ENCODE measurements around the gene CFAP97D2. TPM values are rescaled to one million over a fixed set of nuclear protein-coding genes. Genes with fewer than 3 reads are reported as not detected.

The CFAP97D2 gene
- total RNA-seq, 1 donor from 2014 or later, result not detected

- peaks cover 8% of the 10 kb centered on the region for H3K36me3 Mint-ChIP-seq (ENCODE audit: insufficient read depth)
- no peak for DNase-seq (ENCODE audit: low spot score, unreplicated experiment)
- no peak for TF ChIP-seq CTCF (IDR thresholded peaks at IDR 0.05; ENCODE audit: unreplicated experiment)
- peak overlapping the region; percentile 87 for H3K4me3 Mint-ChIP-seq (ENCODE audit: low read depth)
- peak overlapping the region; percentile 86 for H3K27ac Mint-ChIP-seq
- peaks cover 7% of the 10 kb centered on the region for H3K27me3 Mint-ChIP-seq
- peaks cover 10% of the 10 kb centered on the region for H3K4me1 Mint-ChIP-seq (ENCODE audit: low read depth)
- peaks cover 4% of the 10 kb centered on the region for H3K9me3 Mint-ChIP-seq (ENCODE audit: low read depth)
These were observed 56.6 kb downstream of the CFAP97D2 start for GRCh38 chr13:114235697-114236096.

GRCh38 chr13:114236227-114236626 is 57.2 kb downstream of the CFAP97D2 start:
- H3K27ac Mint-ChIP-seq, result peak overlapping the region; percentile 86
- H3K4me1 Mint-ChIP-seq (ENCODE audit: low read depth), result peaks cover 10% of the 10 kb centered on the region
- no peak for TF ChIP-seq CTCF (IDR thresholded peaks at IDR 0.05; ENCODE audit: unreplicated experiment)
- no peak for DNase-seq (ENCODE audit: low spot score, unreplicated experiment)
- peaks cover 8% of the 10 kb centered on the region for H3K36me3 Mint-ChIP-seq (ENCODE audit: insufficient read depth)
- peaks cover 4% of the 10 kb centered on the region for H3K9me3 Mint-ChIP-seq (ENCODE audit: low read depth)
- peaks cover 7% of the 10 kb centered on the region for H3K27me3 Mint-ChIP-seq
- H3K4me3 Mint-ChIP-seq (ENCODE audit: low read depth), result peak overlapping the region; percentile 87

- DNase-seq (ENCODE audit: low spot score, unreplicated experiment), result no peak
- Mint-ChIP-seq H3K4me1 (ENCODE audit: low read depth) (peaks cover 10% of the 10 kb centered on the region), H3K36me3 (ENCODE audit: insufficient read depth) (peaks cover 13% of the 10 kb centered on the region), H3K9me3 (ENCODE audit: low read depth) (peaks cover 4% of the 10 kb centered on the region), H3K4me3 (ENCODE audit: low read depth) (no peak overlapping the region), H3K27me3 (peaks cover 3% of the 10 kb centered on the region), H3K27ac (no peak overlapping the region)
- no peak for TF ChIP-seq CTCF (IDR thresholded peaks at IDR 0.05; ENCODE audit: unreplicated experiment)
These were observed 58.5 kb downstream of the CFAP97D2 start for GRCh38 chr13:114237415-114238112.

- Mint-ChIP-seq H3K4me1 (ENCODE audit: low read depth) (no peaks in the 10 kb centered on the region), H3K27ac (no peak overlapping the region), H3K27me3 (no peaks in the 10 kb centered on the region), H3K36me3 (ENCODE audit: insufficient read depth) (peaks cover 28% of the 10 kb centered on the region), H3K4me3 (ENCODE audit: low read depth) (no peak overlapping the region), H3K9me3 (ENCODE audit: low read depth) (no peaks in the 10 kb centered on the region)
- DNase-seq (ENCODE audit: low spot score, unreplicated experiment), result no peak
- no peak for TF ChIP-seq CTCF (IDR thresholded peaks at IDR 0.05; ENCODE audit: unreplicated experiment)
These were observed 62.9 kb downstream of the CFAP97D2 start for GRCh38 chr13:114241918-114242317.

- Mint-ChIP-seq H3K4me3 (ENCODE audit: low read depth) (no peak overlapping the region), H3K27me3 (no peaks in the 10 kb centered on the region), H3K36me3 (ENCODE audit: insufficient read depth) (peaks cover 36% of the 10 kb centered on the region), H3K4me1 (ENCODE audit: low read depth) (no peaks in the 10 kb centered on the region), H3K27ac (no peak overlapping the region), H3K9me3 (ENCODE audit: low read depth) (no peaks in the 10 kb centered on the region)
- no peak for DNase-seq (ENCODE audit: low spot score, unreplicated experiment)
- TF ChIP-seq CTCF (IDR thresholded peaks at IDR 0.05; ENCODE audit: unreplicated experiment), result no peak
These were observed 64.9 kb downstream of the CFAP97D2 start for GRCh38 chr13:114243971-114244370.
